Suppressor macrophage treated with lipopolysaccharide for 4 hours (primary cell): ENCODE results near the gene MAPT.
"Not testable (repeated sequence)": the region's sequence is repeated elsewhere in the genome, so short reads cannot be mapped to it uniquely, and the experiment has no call there.

Experiments
- DNase-seq: peaks from one replicate; pipeline ENCODE4 v3.0.0-alpha.2; 2020

The MAPT gene

DNA sequence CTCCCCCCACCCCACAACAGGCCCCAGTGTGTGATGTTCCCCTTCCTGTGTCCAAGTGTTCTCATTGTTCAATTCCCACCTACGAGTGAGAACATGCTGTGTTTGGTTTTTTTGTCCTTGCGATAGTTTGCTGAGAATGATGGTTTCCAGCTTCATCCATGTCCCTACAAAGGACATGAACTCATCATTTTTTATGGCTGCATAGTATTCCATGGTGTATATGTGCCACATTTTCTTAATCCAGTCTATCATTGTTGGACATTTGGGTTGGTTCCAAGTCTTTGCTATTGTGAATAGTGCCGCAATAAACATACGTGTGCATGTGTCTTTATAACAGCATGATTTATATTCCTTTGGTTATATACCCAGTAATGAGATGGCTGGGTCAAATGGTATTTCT, 62.4 kb downstream of the MAPT start:
- not testable (repeated sequence) for DNase-seq

- DNase-seq: no peak
Observed at GRCh38 chr17:45958307-45958706, 64.0 kb downstream of the MAPT start.

DNA sequence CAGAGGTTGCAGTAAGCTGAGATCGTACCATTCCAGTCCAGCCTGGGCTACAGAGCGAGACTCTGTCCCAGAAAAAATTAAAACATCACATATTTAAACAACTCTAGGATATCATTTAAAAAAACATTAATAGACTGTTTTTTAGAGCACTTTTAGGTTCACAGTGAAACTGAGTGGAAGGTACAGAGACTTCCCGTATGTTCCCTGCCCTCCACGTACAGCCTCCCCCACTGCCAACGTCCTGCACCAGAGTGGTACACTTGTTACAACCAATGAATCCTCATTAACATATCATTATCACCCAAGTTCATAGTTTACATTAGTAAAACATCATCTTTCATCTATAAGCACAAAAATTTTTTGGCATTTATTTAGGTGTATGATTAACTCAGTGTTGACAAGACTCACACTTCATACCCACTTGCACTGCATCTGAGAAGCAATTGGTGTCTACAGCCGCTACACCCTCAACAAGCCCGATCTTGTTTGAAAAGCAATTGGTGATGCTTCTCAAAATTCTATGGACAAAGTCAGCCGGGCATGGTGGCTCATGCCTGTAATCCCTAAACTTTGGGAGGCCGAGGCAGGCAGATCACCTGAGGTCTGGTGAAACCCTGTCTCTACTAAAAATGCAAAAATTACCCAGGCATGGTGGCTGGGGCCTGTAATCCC, 64.8 kb downstream of the MAPT start:
- no peak for DNase-seq

DNA sequence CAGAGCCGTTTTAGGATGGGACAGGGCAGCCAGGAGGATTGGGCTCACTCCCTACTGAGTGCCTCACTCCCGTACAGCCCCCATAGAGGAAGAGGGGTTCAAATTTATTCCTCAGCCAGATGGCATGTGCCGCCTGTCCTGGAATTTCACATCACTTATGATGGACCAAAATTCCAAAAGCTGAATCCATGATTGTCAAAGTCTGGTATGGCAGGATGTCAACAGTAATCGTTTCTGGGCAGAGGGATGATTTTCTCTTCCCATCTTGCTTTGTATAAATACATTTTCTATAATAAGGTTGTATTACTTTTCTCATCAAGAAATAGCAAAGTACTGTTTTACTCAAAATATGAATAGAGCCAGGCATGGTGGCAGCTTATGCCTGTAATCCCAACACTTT, 66.0 kb downstream of the MAPT start:
- no peak for DNase-seq

- no peak for DNase-seq
Observed at GRCh38 chr17:45961206-45961605, 66.9 kb downstream of the MAPT start.

- DNase-seq: no peak
Observed at GRCh38 chr17:45962221-45962972, 68.0 kb downstream of the MAPT start.

- no peak for DNase-seq
Observed at GRCh38 chr17:45963283-45963682, 68.9 kb downstream of the MAPT start.

DNA sequence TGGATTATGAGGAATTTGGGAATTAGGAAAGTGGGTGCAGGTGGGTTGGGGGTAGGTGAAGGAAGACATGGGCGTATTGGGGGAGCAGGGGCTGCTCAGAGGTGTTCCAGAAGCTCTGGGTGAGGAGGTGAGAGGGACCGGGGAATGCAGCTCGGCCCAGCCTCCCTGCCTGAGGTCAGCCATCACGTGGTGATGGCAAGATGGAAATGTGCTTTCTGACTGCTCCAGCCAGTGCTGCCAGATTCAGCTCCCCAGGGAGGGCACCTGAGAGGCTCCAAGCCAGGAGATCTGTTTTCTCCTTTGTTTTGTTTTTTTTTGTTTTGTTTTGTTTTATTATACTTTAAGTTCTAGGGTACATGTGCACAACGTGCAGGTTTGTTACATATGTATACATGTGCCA, 69.5 kb downstream of the MAPT start:
- DNase-seq: no peak

DNA sequence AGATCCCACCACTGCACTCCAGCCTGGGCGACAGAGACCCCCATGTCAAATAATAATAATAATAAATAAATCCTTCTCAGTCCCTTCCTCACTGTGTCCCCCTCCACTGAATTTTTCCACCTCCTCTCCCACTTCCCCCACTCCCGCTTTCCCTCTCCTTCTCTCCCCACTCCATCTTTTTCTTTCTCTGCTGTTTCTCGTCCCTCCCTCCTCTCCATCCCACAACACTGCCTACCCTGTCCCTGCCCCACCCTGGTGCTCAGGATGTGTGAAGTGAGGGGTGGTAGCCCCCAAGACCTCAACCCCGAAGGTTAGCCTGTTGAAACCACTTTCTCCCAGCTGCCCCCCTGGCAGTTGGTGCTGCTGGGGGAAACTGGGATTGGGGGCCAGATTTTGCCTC, 70.3 kb downstream of the MAPT start:
- DNase-seq: no peak

GRCh38 chr17:45965812-45966211, 71.5 kb downstream of the MAPT start:
- no peak for DNase-seq

DNA sequence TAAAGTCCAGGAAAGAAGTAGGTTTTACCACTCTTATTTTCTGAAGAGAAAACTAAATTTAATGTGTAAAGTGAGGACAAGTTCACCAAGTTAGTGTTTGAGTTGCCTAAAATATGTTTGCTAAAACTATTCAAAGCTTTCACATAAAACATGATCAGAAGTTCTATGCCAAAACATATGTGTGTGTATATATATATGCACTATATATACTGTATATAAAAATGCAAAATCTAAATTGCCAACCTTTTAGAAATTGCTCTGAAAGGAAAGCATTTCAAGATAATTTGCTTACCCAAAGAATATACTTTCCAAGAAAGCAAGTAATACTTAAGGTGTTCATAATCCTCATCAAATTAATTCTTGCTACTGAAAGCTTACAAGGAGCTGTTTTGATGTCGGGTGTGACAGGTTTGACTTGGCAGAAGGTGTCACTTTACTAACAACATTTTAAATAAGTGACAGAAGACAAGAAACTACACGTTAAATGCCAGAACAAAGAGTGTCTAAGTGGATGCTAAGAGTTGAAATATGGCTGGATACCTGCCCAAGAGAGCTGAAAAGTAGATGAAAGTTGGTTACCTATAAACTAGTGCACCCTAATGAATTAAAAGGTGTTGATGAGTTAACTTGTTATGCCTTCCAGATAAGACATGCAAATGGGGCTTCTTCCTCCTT, 72.4 kb downstream of the MAPT start:
- DNase-seq: no peak

DNA sequence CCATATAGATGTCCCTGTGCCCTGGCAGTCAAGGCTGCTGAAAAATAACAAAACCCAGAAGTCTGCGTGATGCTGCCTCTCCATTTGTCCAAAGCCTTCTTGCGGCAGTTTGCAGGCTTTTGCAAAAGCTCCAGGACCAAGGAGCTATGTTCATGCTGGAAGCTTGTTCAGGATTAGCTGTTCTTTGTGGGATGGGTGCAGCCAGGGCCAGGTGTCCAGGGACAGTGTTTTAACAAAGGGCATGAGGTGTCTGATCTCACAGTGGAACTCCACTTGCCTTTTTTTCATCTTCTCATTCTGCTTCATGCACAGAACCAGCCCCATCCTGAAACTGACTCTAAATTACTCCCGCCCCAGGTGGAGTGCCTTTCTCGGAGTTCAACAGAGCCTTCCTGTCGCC, 73.0 kb downstream of the MAPT start:
- no peak for DNase-seq

DNA sequence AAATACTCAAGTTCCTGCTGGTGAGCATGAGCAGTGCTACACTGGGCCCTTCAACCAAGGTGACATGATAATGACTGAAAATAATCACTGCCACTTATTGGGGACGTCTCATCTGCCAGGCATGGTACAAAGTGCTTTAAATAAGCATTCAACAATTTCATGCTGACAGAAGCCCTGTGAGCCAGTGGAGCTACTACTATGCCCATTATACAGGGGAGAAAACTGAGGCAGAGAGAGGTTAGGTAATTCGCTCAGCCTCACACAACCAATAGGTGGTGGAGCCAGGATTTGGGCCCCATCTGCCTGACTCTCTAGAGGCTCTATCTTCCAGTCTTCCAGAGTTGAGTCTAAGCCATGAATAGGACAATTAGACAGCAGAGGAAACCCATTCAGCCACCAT, 74.4 kb downstream of the MAPT start:
- no peak for DNase-seq

DNA sequence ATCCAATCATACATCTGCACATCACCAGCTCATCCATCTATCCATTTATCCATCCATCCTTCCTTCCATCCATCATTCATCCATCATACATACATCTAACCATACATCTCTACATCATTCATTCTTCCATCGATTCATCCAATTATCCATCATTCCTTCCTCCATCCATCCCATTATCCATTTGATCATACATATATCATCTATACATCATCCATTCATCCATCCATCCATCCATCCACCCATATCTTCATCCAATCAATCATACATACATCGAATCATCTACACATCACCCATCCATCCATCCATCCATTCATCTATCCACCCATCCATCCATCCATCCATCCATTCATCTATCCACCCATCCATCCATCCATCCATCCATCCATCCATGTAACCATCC, 75.4 kb downstream of the MAPT start:
- DNase-seq: no peak

DNA sequence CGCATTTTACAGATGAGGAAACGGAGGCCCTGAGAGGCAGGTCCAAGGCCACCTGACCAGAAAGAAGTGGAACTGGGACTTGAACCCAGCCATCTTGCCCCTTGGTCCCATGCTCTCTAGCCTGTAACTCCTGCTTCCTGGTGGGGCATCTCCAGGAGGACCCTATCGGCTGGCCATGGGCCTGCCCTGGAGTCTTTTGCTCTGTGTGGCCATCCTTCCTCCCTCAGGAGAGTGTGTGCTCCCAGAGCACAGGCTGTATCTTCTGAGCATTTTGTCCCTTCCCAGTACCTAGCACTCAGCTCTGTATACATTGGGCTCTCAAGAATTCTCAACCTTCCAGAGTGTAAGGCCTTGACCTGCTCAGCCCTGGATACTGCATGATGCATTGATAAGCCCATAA, 76.3 kb downstream of the MAPT start:
- no peak for DNase-seq

GRCh38 chr17:45971698-45972141, 77.4 kb downstream of the MAPT start:
- no peak for DNase-seq

DNA sequence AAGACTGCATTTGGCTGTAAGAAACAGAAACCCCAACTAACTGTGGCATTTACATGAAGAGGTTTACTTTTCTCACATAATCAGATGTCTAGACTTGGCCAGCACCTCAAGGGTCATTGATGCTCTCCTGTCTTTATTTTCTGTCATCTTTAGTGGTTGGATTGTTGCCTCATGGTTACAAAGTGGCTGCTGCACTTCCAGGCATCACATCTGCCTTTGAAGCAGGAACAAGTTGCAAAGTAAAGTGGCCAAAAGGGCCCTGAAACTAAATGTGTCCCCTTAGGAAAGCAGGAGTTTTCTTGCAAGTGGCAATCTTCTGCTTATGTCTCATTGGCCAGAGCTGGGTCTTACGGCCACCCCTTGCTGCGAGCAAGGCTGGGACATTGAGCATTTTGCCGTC, 78.2 kb downstream of the MAPT start:
- no peak for DNase-seq

DNA sequence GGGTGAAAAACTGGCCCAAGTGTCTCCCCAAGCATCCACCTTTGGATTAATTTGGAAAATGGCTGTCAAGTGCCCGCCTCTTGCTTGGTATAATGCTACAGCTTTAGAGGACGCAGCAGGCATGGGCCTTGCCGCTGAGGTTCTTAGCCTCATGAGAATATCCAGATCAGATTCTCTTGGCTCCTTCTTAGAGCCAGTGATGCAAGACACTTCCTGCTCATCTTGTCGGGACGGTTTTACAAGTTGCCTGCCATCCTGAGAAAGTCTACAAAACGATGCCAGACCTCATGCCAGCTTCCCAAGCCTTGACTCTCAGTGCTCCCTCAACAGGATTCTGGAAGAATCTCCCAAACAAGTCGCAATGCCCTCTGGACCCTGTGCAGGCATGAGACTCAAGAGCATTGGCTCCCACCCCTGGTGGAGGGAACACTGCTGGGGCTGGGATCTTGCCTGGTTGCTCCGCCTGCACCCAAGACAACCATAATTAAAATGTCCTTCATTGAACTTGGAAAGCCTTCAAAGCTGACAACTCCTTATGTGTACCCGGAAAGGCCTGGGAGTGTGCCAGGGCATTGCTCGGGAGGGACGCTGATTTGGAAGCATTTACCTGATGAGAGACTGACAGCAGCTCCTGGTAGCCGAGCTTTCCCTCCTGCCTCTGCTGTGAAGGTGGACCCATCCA, 78.9 kb downstream of the MAPT start:
- no peak for DNase-seq

GRCh38 chr17:45973946-45974859, 79.8 kb downstream of the MAPT start:
- no peak for DNase-seq

- no peak for DNase-seq
Observed at GRCh38 chr17:45974916-45975630, 80.7 kb downstream of the MAPT start.

- no peak for DNase-seq
Observed at GRCh38 chr17:45975640-45976295, 81.4 kb downstream of the MAPT start.
